Endodermal cell (in vitro differentiated cells): ENCODE data around the gene FRYL. TPM values are rescaled to one million over a fixed set of nuclear protein-coding genes. Genes with fewer than 3 reads are reported as not detected.

Experiments used
- DNase-seq: peaks from one replicate; pipeline ENCODE4 v3.0.0-alpha.2; 2017
- H3K27ac ChIP-seq: 2 replicates; pipeline ENCODE4 v1.5.1; 2013; ENCODE audit warnings: mild to moderate bottlenecking, low read depth, low read length, moderate library complexity
- H3K27me3 ChIP-seq: 2 replicates; pipeline ENCODE4 v1.6.1; 2013; ENCODE audit warnings: mild to moderate bottlenecking, low read length, moderate library complexity; ENCODE audit not compliant: insufficient read depth, control insufficient read depth, poor library complexity, severe bottlenecking
- H3K36me3 ChIP-seq: 2 replicates; pipeline ENCODE4 v1.7.0; 2013; ENCODE audit warnings: mild to moderate bottlenecking, low read length, moderate library complexity; ENCODE audit not compliant: control insufficient read depth, insufficient read depth
- H3K4me1 ChIP-seq: one replicate; pipeline ENCODE4 v1.7.0; 2013; ENCODE audit warnings: low read length; ENCODE audit not compliant: control insufficient read depth, insufficient read depth
- H3K4me3 ChIP-seq: 2 replicates; pipeline ENCODE4 v1.5.1; 2013; ENCODE audit warnings: mild to moderate bottlenecking, low read length, moderate library complexity
- H3K9ac ChIP-seq: 2 replicates; pipeline ENCODE4 v1.6.1; 2013; ENCODE audit warnings: mild to moderate bottlenecking, low read length, moderate library complexity; ENCODE audit not compliant: poor library complexity, severe bottlenecking; ENCODE audit errors: extremely low read depth
- H3K9me3 ChIP-seq: 2 replicates; pipeline ENCODE4 v1.6.1; 2013; ENCODE audit warnings: mild to moderate bottlenecking, low read length, moderate library complexity; ENCODE audit not compliant: control insufficient read depth
- H3K27ac Mint-ChIP-seq: 2 replicates; pipeline ENCODE4 v1.8.0; 2020; ENCODE audit warnings: mixed read lengths
- H3K27me3 Mint-ChIP-seq: 2 replicates; pipeline ENCODE4 v1.8.0; 2021; ENCODE audit warnings: mild to moderate bottlenecking, mixed read lengths; ENCODE audit not compliant: insufficient read depth
- H3K36me3 Mint-ChIP-seq: 2 replicates; pipeline ENCODE4 v1.8.0; 2020; ENCODE audit warnings: low read depth, mixed read lengths
- H3K4me1 Mint-ChIP-seq: 2 replicates; pipeline ENCODE4 v1.8.0; 2020; ENCODE audit warnings: mixed read lengths
- H3K4me3 Mint-ChIP-seq: 2 replicates; pipeline ENCODE4 v1.8.0; 2020; ENCODE audit warnings: mild to moderate bottlenecking, moderate library complexity, mixed read lengths
- H3K9me3 Mint-ChIP-seq: 2 replicates; pipeline ENCODE4 v1.8.0; 2020; ENCODE audit warnings: mild to moderate bottlenecking, mixed read lengths
- WGBS, 2 experiments: methylation state at CpG; one replicate each; pipeline versions ENCODE4 v1.1.5 to v1.1.7; 2013; ENCODE audit warnings: missing lambda C conversion rate in 2 of 2, mixed read lengths in 1 of 2; ENCODE audit not compliant: insufficient coverage in 1 of 2, insufficient read length in 1 of 2; 5-methylcytosine and 5-hydroxymethylcytosine counted together
- total RNA-seq, 2 donors: library from RNA; stranded (reverse); fragmentation: NEBNext Ultra II Directional in 1 of 2; extraction: Animal tissue kit (Norgen Biotek cat#: 25700) in 1 of 2; gene quantifications; 2 replicates in 1 of 2; 3 replicates in 1 of 2; pipeline ENCODE4 v1.2.1, GENCODE V29; 2021
- TF ChIP-seq, protein P1 (sequence below): fragments of 200-600 bp; sonication (generic); conservative IDR thresholded peaks from 2 replicates; pipeline ENCODE4 v1.5.0; 2021; ENCODE audit warnings: antibody characterized with exemption, mild to moderate bottlenecking

FRYL gene
- total RNA-seq, 2 donors from 2014 or later, result 56.5 to 62.6 TPM

DNA sequence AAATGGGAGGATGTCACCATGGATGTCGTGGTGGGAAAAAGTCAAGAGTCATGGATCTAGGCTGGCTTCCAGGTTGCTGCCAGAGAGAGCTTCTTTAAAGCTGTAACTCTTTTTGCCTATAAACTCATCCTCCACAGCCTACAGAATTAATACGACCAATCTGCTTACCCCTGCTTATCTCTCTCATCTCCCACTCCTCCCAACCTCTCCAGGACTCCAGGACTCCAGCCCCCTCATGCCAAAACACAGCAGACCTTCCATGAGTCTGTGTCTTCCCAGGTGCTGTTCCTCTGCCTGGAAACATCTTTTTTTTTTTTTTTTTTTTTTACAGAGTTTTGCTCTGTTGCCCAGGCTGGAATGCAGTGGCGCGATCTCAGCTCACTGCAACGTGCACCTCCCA, 312.2 kb downstream of the FRYL start:
- H3K27me3 ChIP-seq, result no peaks in the 10 kb centered on the region
- peaks cover 10% of the 10 kb centered on the region for H3K4me1 Mint-ChIP-seq

DNA sequence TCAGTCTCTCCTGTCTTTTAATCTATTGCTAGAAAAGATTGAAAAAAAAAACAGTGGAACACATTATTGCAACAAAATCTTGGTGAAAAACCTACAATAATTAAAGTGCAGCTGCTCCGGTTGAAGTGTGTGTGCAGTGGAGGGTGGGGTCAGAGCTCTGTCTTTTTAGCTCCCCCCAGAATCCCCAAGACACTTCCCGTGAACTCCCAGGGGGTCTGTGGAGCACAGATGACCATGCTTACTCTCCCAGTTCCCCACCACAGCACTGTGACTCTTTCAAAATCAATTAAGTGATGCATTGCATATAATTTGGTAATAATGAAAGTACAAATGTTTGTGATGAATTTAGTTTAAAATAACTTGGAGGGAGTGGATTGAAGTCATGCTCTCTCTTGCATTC, 312.6 kb downstream of the FRYL start:
- no peak for DNase-seq
- no peak overlapping the region for H3K4me3 ChIP-seq
- H3K27ac ChIP-seq, result no peak overlapping the region
- peaks cover 15% of the 10 kb centered on the region for H3K27me3 Mint-ChIP-seq
- no peak overlapping the region for H3K27ac Mint-ChIP-seq
- H3K9me3 Mint-ChIP-seq, result peaks cover 12% of the 10 kb centered on the region
- peaks cover 9% of the 10 kb centered on the region for H3K4me1 Mint-ChIP-seq
- H3K27me3 ChIP-seq, result no peaks in the 10 kb centered on the region
- no peaks in the 10 kb centered on the region for H3K36me3 Mint-ChIP-seq
- H3K4me1 ChIP-seq, result peaks cover 7% of the 10 kb centered on the region
- peaks cover 14% of the 10 kb centered on the region for H3K9me3 ChIP-seq
- 95% methylated on average over 2 of the region's 2 CpGs; no CpG with 5 or more reads in 1 of the 2 experiments for WGBS, 2 experiments
- no peak overlapping the region for H3K4me3 Mint-ChIP-seq
- H3K9ac ChIP-seq, result no peak overlapping the region
- H3K36me3 ChIP-seq, result no peaks in the 10 kb centered on the region
- TF ChIP-seq, protein P1, sequence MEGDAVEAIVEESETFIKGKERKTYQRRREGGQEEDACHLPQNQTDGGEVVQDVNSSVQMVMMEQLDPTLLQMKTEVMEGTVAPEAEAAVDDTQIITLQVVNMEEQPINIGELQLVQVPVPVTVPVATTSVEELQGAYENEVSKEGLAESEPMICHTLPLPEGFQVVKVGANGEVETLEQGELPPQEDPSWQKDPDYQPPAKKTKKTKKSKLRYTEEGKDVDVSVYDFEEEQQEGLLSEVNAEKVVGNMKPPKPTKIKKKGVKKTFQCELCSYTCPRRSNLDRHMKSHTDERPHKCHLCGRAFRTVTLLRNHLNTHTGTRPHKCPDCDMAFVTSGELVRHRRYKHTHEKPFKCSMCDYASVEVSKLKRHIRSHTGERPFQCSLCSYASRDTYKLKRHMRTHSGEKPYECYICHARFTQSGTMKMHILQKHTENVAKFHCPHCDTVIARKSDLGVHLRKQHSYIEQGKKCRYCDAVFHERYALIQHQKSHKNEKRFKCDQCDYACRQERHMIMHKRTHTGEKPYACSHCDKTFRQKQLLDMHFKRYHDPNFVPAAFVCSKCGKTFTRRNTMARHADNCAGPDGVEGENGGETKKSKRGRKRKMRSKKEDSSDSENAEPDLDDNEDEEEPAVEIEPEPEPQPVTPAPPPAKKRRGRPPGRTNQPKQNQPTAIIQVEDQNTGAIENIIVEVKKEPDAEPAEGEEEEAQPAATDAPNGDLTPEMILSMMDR, result no peak

More for the DNA sequence above, 312.2 kb downstream of the FRYL start:
- H3K36me3 Mint-ChIP-seq, result no peaks in the 10 kb centered on the region
- peaks cover 9% of the 10 kb centered on the region for H3K9me3 Mint-ChIP-seq
- TF ChIP-seq, protein P1, result no peak
- H3K4me3 ChIP-seq, result no peak overlapping the region
- no peak overlapping the region for H3K9ac ChIP-seq
- no peak for DNase-seq
- peaks cover 14% of the 10 kb centered on the region for H3K27me3 Mint-ChIP-seq
- 76 to 84% methylated on average over 4 to 5 of the region's 5 CpGs for WGBS, 2 experiments
- H3K4me3 Mint-ChIP-seq, result no peak overlapping the region
- H3K36me3 ChIP-seq, result no peaks in the 10 kb centered on the region
- peaks cover 7% of the 10 kb centered on the region for H3K4me1 ChIP-seq
- H3K9me3 ChIP-seq, result peaks cover 9% of the 10 kb centered on the region
- no peak overlapping the region for H3K27ac Mint-ChIP-seq
- no peak overlapping the region for H3K27ac ChIP-seq

DNA sequence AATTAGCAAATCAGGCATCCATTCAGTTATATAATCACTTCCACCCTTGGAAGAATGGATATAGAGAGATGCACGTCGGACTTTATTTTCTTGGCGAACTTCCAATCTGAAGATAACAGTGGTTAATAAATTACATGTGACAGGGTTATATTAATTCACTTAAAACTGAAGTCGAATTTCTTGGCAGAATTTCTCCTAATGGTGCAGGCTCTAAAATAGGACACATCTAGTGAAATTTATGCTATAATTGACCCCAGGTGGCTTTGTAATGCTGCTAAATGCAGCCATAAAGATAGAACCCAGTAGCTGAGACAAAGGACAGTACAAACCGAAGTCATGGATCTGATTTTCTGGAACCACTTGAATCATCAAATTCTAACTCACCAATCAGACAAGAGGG, 317.7 kb downstream of the FRYL start:
- H3K36me3 Mint-ChIP-seq, result no peaks in the 10 kb centered on the region
- H3K9me3 Mint-ChIP-seq, result peaks cover 12% of the 10 kb centered on the region
- H3K4me3 ChIP-seq, result no peak overlapping the region
- 75 to 94% methylated on average over 1 to 5 of the region's 5 CpGs for WGBS, 2 experiments
- H3K36me3 ChIP-seq, result no peaks in the 10 kb centered on the region
- H3K4me3 Mint-ChIP-seq, result no peak overlapping the region
- peaks cover 16% of the 10 kb centered on the region for H3K27me3 Mint-ChIP-seq
- H3K4me1 Mint-ChIP-seq, result peaks cover 23% of the 10 kb centered on the region
- TF ChIP-seq, protein P1, result no peak
- no peaks in the 10 kb centered on the region for H3K27me3 ChIP-seq
- H3K27ac Mint-ChIP-seq, result no peak overlapping the region
- no peak for DNase-seq
- H3K9me3 ChIP-seq, result peaks cover 20% of the 10 kb centered on the region
- H3K4me1 ChIP-seq, result peaks cover 11% of the 10 kb centered on the region
- H3K27ac ChIP-seq, result no peak overlapping the region
- no peak overlapping the region for H3K9ac ChIP-seq
